Neural cell (in vitro differentiated cells): ENCODE measurements around the gene CHST8.

Source experiments
- SMC3 ChIP-seq: fragments of 450-650 bp; conservative IDR thresholded peaks from 2 replicates; pipeline ENCODE4 v1.6.1; 2014; ENCODE audit warnings: antibody characterized with exemption, mild to moderate bottlenecking, moderate library complexity; ENCODE audit not compliant: poor library complexity
- TAF1 ChIP-seq: IDR thresholded peaks from 2 replicates; pipeline ENCODE4 v1.6.1; 2012; ENCODE audit warnings: low read depth

DNA sequence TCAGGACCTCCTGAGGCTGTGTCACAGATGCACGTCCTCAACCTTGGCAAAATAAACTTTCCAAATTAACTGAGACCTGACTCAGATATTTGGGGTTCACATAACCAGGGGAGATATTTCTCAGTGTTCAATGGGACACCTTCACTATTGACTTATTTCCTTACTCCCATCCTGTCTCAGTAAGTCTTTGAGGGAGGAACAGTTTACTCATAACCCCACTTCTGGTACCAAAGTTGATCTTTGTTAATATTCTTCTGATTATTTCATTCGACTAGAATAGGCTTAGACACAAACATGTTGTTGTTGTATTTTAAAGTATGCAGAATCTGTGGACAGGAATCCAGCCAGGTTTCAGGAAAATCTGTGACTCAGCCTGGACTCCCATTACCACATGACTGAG lies 34.6 kb upstream of the CHST8 start:
- TF ChIP-seq SMC3: no peak
- no peak for TF ChIP-seq TAF1
